ENCODE measurements around the gene RAD51B. TPM values are rescaled to one million over a fixed set of nuclear protein-coding genes. Genes with fewer than 3 reads are reported as not detected.

Gene RAD51B
- total and polyA plus RNA-seq, 2 of the 13 experiments (the other 11 are each of a cell fraction or from before 2014, with no cell fraction given), result 7.0 to 9.5 TPM

DNA sequence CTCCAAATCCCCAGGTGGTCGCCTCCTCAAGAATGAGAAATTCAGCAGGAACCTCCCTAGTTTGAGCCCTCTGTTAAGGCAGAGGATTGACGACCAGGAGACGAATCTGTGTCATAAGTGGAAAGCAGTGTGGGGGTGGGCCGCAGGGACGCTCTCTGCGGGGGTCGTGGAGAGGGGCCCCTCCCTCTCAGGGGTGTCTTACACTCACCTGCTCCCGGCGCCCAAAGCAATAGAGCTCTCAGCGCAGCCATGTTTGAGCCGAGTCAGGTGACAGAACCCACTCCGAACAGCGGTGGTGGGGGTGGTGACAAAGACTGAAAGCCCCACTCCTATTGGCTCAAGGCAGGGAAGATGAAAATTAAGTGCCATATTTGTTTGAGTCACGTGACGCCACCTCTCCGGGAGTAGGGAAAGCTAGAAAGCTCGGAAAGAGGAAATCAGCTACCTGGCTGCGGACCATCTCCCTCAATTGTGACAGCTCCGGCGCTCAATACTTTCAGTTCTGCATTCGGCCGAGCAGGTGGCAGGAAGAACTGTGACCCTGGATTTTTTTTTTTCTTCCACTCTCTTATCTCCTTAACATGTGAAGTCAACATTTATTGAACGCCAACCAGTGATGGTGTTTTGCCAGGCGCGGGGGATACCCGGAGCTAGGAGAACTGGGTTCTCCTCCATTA lies 3.1 kb upstream of the RAD51B start, which contains the start of gene ZFYVE26 (continued):
- TF ChIP-seq ZNF510 (CRISPR knock-in tag; IDR thresholded peaks at IDR 0.05; ENCODE audit: low read depth) (no peak), GATAD1 (CRISPR knock-in tag; IDR thresholded peaks at IDR 0.05) (peak; percentile 99), PHF20 (CRISPR knock-in tag; IDR thresholded peaks at IDR 0.05) (peak; percentile 98), FOXA1 (IDR thresholded peaks at IDR 0.05) (no peak), FOXA1 (CRISPR knock-in tag; IDR thresholded peaks at IDR 0.05) (peak; percentile 31; the same call in 1 of the 2 replicates), KLF9 (CRISPR knock-in tag; IDR thresholded peaks at IDR 0.05; ENCODE audit: low read depth) (no peak), ZNF10 (CRISPR knock-in tag; IDR thresholded peaks at IDR 0.05; ENCODE audit: borderline replicate concordance, low read depth) (no peak), MTF1 (CRISPR knock-in tag; IDR thresholded peaks at IDR 0.05) (no peak), FOXA3 (CRISPR knock-in tag; IDR thresholded peaks at IDR 0.05) (peak; percentile 46; the same call in 1 of the 2 replicates), SMARCC2 (IDR thresholded peaks at IDR 0.05) (no peak), BRCA1 (CRISPR knock-in tag; IDR thresholded peaks at IDR 0.05) (no peak), RXRA (CRISPR knock-in tag; IDR thresholded peaks at IDR 0.05) (0 out of 2 replicates have a peak, but pooled peaks have one; percentile 37), ZNF790 (CRISPR knock-in tag; IDR thresholded peaks at IDR 0.05; ENCODE audit: borderline replicate concordance) (no peak), RORA (CRISPR knock-in tag; IDR thresholded peaks at IDR 0.05) (no peak), KAT2B (IDR thresholded peaks at IDR 0.05; ENCODE audit: borderline replicate concordance, low read depth, low read length) (no peak), NR2C2 (CRISPR knock-in tag; IDR thresholded peaks at IDR 0.05; ENCODE audit: borderline replicate concordance) (0 out of 2 replicates have a peak, but pooled peaks have one; percentile 38), YEATS4 (CRISPR knock-in tag; IDR thresholded peaks at IDR 0.05; ENCODE audit: borderline replicate concordance) (peak; percentile 45; the same call in 1 of the 2 replicates), NFKBIZ (CRISPR knock-in tag; IDR thresholded peaks at IDR 0.05) (no peak), NONO (IDR thresholded peaks at IDR 0.05) (no peak), NONO (CRISPR knock-in tag; conservative IDR thresholded peaks at IDR 0.05) (peak; percentile 60; the same call in 1 of the 2 replicates), MYNN (CRISPR knock-in tag; IDR thresholded peaks at IDR 0.05; ENCODE audit: low read depth) (no peak)
- TF ChIP-seq, protein P1, sequence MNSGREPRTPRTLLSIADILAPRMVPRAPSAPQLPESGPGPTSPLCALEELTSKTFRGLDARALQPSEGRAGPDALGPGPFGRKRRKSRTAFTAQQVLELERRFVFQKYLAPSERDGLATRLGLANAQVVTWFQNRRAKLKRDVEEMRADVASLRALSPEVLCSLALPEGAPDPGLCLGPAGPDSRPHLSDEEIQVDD (CRISPR knock-in tag; IDR thresholded peaks at IDR 0.05; ENCODE audit: borderline replicate concordance), result no peak
- TF ChIP-seq, protein P2, sequence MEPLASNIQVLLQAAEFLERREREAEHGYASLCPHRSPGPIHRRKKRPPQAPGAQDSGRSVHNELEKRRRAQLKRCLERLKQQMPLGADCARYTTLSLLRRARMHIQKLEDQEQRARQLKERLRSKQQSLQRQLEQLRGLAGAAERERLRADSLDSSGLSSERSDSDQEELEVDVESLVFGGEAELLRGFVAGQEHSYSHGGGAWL (CRISPR knock-in tag; IDR thresholded peaks at IDR 0.05), result no peak; the same call in 1 of the 2 replicates
- TF ChIP-seq, protein P3, sequence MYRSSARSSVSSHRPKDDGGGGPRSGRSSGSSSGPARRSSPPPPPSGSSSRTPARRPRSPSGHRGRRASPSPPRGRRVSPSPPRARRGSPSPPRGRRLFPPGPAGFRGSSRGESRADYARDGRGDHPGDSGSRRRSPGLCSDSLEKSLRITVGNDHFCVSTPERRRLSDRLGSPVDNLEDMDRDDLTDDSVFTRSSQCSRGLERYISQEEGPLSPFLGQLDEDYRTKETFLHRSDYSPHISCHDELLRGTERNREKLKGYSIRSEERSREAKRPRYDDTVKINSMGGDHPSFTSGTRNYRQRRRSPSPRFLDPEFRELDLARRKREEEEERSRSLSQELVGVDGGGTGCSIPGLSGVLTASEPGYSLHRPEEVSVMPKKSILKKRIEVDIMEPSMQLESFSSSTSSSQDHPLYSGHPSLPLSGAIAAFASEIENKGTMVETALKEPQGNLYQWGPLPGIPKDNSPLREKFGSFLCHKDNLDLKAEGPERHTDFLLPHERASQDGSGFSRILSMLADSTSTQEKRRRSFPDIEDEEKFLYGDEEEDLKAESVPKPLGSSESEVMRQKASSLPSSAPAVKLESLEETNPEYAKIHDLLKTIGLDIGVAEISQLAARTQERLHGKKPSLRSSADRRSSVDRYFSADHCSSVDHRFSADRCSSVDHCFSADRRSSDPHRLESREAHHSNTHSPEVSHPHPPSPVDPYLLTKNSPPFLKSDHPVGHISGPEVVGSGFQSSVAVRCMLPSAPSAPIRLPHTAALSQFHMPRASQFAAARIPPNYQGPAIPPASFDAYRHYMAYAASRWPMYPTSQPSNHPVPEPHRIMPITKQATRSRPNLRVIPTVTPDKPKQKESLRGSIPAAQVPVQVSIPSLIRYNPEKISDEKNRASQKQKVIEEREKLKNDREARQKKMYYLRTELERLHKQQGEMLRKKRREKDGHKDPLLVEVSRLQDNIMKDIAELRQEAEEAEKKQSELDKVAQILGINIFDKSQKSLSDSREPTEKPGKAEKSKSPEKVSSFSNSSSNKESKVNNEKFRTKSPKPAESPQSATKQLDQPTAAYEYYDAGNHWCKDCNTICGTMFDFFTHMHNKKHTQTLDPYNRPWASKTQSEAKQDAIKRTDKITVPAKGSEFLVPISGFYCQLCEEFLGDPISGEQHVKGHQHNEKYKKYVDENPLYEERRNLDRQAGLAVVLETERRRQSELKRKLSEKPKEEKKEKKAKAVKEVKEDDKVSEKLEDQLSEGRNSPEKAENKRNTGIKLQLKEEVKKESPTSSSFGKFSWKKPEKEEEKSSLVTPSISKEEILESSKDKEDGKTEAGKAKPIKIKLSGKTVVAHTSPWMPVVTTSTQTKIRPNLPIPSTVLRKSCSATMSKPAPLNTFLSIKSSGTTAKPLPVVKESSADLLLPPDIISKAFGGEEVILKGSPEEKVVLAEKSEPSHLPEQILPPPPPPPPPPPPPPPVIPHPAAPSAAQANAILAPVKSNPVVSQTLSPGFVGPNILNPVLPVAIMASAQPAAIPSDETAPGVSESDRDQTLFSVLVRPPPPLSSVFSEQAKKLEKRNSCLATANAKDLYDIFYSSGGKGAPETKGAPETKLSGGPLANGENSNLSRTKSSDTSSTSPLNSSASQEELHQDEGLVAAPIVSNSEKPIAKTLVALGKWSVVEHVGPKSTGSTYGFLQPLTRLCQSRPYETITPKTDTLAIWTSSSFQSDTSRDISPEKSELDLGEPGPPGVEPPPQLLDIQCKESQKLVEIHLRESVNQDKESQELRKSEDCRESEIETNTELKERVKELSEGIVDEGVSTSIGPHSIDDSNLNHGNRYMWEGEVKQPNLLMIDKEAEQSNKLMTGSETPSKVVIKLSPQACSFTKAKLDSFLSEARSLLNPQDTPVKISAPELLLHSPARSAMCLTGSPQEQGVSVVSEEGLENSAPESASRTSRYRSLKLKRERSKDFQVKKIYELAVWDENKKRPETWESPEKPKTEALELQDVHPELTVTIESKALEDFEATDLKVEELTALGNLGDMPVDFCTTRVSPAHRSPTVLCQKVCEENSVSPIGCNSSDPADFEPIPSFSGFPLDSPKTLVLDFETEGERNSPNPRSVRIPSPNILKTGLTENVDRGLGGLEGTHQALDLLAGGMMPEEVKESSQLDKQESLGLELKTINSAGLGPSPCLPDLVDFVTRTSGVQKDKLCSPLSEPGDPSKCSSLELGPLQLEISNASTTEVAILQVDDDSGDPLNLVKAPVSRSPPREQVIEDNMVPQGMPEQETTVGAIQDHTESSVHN (CRISPR knock-in tag; IDR thresholded peaks at IDR 0.05), result no peak

All from HepG2 (cell line).